Renal cortex interstitium (tissue), 11 donors: ENCODE data around the gene KIF26A. TPM values are rescaled to one million over a fixed set of nuclear protein-coding genes. Genes with fewer than 3 reads are reported as not detected.
A peak's percentile ranks its signal among the peaks of the same experiment; 100 is the strongest.
"Not testable (repeated sequence)": the region's sequence is repeated elsewhere in the genome, so short reads cannot be mapped to it uniquely, and the experiment has no call there.

Experiments
- DNase-seq, 11 donors: peaks; one replicate each; pipeline ENCODE4 v3.0.0-alpha.2; 2013; ENCODE audit warnings: low read depth in 9 of 11, low spot score in 4 of 11; ENCODE audit errors: extremely low read depth in 1 of 11
- polyA plus RNA-seq, 3 donors: library from polyadenylated mRNA; unstranded; fragments of 120-200 nt; gene quantifications; one replicate each; pipeline ENCODE4 v1.2.1, GENCODE V29; 2013; ENCODE audit not compliant: insufficient read length in 3 of 3

Gene KIF26A
- polyA plus RNA-seq, 3 donors, result 6.2 to 14.3 (median 12.8) TPM

DNA sequence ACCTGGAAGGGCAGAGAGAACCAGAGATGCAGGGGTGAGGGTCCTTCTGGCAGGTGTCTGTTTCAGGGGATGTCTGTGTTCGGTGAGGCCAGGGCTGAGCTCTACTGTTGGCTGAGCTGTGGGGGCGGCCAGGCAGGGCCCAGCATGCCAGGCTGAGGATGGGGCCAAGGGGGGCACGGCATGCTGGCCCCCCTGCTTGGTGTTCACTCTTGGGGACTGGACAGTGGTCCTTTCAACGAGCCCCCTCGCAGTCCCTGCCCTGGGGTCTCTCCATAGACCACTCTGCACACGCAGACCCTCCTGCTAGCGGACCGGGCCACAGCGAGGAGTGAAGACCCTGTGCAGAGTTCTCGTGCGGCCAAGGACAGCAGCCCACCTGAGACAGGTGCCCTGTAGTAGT, 56.3 kb downstream of the KIF26A start:
- no peak for DNase-seq

DNA sequence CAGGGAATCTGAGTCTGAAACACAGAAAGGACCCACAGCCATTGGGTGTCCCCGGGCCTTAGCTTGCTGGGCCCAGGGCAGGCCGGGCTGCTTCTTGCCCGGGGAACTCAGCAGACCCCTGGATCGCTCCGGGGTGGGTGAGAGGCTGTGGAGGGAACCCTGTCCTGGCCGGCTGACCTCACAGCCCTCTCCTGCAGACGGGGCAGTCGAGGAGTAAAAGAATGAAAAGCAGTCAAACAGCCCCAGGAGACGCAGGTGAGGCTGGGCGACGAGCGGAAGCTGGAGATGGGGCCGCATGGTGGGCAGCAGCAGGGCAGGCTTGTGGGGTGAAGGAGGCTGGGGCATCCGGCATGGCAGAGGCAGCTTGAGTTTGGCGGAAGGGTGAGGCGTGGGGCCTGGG, 57.0 kb downstream of the KIF26A start:
- DNase-seq, result no peak

DNA sequence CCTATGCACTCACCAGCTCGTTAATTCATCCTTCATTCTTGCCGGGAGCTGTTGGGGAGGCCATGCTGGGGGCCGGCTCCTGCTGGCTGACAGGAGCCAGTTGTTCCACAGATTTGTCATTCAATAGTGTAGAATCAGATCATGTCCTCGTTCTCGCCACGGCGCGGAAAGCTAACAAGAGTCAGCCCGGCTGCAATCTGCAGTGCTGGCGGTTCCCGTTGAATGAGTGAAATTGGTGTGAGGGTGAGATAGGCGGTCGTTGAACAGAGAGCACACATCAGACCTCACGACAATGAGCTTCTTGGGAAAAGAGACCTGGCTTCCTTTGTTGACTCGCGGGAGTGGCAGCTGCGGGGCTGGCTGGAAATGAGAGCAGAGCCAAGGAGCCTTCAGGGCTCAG, 57.5 kb downstream of the KIF26A start:
- no peak for DNase-seq

DNA sequence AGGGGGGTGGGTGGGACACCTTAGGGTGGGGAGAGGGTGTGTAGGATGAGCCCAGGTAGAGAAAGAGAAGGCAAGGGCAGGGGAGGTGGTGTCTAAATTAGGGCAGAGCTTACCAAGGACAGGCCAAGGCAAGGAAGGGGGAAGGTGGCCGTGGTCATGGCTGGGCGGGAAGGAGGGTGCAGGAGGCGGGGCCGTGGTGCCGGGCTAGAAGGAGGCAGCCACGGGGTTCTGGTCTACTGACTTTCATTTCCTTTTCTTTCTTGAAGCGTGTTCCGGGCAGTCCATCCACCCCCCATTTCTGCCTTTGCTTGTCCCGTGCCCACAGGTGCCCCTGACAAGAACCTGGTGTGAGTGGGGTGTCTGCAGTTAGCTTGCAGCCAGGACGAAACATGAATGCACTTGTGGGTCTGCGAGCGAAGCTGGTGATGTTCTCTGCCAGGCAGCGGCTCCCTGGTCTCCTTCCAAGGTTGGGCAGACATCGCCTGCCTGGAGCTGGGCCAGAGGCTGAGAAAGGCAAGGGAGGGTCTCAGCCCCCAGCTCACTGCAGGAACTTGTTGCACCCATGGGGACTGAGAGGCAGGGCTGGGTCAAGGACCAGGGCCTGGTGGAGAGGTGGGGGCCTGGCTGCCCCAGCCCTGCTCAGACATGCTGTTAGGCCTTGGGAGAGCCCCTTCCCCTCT, 58.2 kb downstream of the KIF26A start:
- DNase-seq, result peak in 1 of 11 donors; percentile 33

DNA sequence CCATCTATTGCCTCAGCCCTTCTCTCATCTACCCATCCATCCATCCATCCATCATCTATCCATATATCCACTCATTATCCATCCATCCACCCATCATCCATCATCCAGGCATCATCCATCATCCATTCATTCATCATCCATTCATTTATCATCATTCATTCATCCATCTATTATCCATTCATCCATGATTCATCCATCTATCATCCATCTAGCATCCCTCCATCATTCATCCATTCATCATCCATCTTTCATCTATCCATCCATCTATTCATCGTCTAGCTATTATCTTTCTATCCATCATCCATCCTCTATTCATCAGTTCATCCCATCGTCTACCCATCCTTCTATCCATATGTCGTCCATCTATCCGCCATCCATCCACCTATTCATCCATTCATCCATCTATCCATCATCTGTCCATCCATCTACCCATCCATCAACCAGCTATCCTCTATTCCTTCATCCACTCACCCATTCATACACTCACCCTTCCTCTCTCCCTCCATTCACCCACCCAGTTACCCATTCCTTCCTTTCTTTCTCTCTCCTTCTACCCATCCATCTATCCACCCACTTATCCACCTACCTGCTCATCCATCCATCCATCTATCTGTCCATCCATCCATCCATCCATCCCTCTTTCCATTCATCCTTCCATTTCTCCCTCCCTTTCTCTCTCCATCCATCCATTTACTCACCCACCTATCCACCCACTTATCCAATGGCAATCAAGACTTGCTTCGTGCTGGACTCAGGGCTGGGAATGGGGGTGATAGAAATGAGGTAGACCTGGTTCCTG, 59.3 kb downstream of the KIF26A start:
- no peak for DNase-seq

DNA sequence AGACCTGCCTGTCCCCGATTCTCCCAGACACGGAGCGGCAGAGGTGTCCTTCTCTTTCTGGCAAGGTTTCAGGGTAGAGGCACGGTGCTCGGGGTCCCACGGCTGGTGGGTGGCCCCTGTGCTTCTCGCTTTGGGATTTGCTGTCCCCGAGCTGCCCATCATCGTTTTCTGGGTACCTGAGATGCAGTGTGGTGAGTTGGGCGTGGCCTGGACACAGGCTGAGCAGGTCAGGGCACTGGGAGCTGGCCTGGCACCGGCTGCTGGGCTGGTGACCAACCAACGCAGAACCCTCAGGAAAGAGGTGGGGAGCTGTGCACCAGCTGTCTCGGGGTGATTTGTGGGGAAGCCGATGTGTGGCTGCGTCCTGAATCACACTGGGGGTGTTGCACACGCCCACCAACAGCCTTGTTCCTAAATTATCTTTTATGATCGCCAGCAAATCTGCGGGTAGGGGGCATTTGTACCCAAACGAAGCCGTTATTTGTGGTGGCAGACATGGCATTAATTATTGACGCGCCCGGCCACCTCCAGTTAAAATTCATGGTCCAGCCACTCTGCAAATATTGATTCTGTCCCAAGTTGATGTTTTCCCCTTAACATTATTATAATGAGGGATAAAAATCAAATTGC, 61.0 kb downstream of the KIF26A start:
- no peak for DNase-seq

DNA sequence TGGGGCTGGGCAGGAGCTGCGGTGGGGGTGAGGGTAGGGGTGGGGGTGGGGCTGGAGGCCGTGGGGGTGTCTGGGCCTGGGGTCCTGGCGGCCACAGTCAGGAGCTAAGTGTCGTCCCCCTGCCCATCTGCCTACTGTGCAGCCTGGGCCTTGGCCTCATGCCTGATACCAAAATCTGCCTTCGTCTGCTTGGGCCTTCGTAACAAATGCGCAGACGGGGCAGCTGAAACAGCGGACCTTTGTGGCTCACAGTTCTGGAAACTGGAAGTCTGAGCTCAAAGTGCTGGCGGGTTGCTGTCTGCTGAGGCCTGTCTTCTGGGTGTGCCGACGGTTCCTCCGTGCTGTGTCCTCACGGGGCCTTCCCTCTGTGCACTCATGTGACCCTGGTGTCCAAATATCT, 61.7 kb downstream of the KIF26A start:
- DNase-seq, result no peak

DNA sequence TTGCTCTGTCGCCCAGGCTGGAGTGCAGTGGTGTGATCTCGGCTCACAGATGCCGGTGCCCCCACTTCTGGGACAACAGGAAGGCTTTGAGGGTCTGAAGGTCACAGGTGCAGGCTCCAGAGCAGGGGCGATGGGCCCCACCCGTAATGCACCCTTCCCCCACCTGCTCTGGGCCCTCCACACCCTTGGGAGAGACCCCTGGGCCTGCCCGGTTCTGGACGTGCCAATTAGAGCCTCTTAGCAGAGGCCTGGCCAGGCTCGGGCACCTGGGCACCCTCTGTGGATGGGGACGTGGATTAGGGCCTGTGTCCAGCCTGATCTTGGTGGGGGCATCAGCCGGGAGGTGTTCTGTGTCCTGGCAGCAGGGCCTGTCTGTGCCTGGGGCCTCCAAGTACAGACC, 62.2 kb downstream of the KIF26A start:
- DNase-seq, result no peak

DNA sequence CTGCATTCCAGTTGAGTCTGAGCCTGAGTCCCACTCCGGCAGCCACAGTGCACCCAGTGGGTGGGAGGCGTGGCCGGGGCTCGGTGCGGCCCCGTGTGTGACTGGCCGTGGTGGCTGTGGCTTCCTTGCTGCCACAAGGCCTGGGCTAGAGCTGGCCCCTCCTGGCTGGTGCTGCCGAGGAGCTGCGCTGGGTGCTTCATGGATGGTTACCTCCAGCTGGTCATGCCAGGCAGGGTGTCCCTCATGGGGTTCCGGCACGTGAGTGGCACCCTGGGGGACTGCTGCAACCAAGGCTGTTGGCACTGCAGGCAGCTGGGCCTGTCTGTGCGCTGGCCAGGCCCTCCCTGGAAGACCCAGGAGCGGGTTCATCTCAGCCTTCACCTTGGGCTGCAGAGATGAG, 62.7 kb downstream of the KIF26A start:
- no peak for DNase-seq

DNA sequence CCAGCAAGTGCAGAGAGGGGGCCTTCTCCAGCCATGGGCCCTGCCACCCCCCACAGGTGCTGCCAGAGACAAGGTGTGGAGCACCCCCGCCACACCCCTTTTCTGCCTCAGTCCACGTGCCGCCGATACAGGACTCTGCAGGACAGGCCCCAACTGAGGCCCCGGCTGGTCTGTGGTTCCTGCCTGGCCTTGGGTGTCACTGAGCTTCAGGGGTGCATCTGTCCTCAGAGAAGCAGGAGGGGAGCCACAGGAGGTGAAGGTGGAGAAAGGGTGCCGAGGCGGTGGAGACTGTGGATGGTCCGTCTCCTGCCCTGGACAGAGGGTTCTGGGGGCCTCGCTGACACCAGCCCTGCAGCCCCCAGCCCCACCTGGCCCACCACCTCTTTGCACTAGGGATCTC, 63.1 kb downstream of the KIF26A start:
- DNase-seq, result no peak

DNA sequence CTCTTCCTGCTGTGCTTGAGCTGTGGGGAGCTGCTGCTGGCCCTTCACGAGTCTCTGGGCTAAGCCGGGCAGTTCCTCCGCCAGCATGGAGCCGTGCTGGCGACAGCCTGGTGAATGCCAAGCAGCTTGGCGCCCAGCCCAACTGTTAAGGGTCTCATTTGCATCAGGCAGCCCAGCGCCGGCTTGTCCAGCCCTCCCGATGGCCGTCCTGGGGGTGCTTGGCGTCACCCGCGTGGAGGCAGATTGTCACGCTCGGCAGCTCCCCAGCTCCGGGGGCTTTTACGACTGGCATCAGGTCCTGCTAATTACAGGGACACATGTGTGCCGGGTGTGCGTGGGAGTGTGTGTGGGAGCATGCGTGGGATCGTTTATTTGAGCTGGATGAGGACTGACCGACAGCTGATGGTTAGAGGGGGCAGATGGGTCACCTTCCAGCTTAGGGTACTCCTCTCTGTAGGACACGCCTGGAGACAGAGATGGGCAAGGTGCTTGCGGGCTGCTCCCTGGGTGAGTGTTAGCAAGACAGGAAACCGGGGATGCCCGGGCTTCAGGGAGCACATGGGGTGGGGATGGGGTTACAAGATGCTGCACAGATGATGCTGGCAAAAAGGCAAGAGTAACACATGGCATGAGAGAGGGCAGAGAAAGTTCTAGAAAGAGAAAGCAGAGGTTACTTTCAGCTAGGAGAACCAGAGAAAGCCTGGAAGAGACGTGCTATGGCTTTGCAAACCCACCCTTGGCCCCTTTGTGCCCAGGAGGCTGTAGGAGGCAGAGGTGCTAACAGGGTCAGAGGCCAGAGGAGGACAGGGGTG, 64.1 kb downstream of the KIF26A start:
- DNase-seq, result peak in 3 of 11 donors; percentile 31 to 72 (median 53)

DNA sequence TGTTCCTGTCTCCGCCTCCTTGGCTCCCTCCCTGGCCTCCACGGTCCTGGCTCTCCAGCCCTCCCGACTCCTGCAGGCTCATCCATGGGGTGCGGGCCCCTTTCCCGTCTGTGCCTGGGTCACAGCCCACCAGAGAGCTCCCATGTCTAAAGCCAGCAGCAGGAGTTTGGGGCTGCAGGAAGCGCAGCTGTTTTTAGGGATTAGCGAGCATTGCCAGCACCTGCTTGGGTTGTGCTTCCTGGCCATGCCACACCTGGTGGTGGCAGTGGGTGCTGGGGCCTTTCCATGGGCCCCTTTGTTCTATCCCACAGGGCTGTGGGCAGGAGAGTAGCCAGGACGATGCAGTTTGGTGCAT, 64.7 kb downstream of the KIF26A start:
- DNase-seq, result no peak

DNA sequence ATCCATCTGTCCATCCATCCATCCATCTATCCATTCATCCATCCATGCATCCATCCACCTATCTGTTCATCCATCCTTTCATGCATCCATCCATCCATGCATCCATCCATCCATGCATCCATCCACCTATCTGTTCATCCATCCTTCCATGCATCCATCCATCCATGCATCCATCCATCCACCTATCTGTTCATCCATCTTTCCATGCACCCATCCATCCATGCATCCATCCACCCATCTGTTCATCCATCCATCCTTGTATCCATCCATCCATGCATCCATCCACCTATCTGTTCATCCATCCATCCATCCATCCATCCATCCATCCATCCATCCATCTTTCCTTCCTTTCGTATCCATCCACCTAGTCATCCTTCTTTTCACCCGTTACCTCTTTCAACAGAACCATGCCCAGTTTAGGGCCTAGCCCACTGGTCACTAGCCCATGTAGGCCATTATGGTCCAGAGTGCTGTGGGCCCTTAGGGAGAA, 66.3 kb downstream of the KIF26A start:
- DNase-seq, result no peak

DNA sequence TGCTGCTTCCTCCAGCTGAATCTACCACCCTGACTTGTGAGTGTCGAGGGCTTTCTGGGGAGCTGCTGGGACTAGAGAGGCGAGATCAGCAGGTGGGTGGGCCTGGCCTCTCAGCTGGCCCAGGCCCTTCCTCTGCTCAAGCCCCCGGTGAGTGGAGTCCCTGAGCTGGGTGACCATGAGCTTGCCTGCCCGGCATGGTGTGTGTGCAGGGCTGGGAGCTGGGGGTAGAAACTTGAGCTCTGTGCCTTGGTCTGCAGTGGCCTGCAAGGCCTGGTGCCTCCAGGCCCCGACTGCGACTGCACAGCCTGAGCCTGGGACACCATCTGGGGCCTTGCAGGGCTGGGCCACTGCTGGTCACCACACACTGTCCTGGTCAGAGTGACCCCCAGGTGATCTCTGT, 67.4 kb downstream of the KIF26A start:
- DNase-seq, result no peak

DNA sequence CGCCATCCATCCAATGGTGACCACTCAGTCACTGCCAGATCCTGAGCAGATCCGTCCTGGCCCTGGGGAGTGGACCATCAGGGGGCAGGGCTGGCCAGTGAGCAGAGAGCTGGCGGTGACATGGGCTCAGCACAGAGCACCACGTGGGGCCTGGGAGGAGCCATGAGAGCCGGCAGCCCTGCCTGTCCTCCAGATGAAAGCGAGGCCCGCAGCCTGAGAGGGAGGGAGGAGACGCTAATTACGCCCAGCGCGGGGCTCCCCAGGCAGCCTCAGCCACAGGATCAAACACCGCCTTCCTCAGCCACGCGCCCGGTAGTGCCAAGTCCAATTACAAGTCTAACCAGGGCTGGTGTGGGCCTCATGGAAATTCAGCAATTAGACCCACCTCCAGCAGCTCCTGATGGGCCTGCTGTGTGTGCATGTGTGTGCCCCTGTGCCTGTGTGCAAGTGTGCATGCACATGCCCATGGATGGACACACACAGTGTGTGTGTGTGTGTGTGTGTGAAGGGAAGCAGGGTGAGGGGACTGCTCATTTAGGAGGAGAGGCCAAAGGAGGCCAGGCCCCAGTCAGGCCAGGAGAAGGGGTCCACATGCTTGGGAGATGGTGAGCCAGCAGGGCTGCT, 68.0 kb downstream of the KIF26A start:
- peak in 1 of 11 donors; percentile 46 for DNase-seq

DNA sequence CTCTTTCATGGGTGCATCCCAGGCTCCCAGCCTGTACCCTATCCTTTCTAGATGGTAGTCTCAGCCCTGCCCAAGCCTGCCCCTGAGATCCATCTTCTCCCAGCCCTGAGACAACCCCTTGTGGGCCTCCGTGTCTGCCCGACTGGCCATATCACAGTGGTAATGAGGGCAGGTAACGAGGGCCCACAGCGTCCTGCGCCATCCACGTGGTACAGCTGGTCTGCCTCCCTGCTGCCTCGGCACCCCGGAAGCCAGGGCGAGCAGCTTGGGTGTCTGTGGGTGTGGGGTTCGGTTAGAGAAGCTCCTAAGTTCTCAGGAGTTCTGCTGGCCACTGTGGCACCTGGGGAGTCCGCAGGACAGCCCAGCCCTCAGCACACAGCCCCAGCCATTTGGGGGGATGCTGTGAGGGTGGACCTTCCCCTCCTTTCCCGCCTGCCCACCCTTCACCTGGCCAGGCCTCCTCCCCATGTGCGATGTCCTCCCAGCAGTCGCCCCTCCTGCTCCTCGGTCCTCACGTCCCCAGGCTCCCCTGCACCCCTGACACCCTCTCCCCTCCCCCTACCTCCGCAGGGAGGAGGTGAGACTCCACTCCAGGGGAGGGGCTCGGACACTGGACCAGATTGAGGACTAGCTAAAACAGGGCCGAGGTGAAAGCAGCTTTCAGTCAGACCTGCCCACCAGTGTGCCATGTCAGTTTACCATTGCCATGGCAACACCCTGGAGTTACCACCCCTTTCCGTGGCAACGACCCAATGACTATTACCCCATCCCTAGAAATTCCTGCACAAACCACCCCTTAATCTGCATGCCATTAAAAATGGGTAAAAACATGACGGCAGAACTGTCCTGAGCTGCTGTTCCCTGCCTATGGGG, 69.0 kb downstream of the KIF26A start:
- no peak for DNase-seq

DNA sequence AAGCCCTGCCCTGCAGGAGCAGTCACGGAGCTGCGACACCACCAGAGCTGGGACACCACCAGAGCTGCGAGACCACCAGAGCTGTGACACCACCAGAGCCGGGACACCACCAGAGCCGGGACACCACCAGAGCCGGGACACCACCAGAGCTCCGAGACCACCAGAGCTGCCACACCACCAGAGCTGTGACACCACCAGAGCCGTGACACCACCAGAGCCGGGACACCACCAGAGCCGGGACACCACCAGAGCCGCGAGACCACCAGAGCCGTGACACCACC, 69.6 kb downstream of the KIF26A start:
- not testable (repeated sequence) for DNase-seq

DNA sequence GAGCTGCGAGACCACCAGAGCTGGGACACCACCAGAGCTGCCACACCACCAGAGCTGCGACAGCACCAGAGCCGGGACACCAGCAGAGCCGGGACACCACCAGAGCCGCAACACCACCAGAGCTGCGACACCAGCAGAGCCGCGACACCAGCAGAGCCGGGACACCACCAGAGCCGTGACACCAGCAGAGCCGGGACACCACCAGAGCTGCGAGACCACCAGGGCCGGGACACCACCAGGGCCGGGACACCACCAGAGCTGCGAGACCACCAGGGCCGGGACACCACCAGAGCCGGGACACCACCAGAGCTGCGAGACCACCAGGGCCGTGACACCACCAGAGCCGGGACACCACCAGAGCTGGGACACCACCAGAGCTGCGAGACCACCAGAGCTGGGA, 69.9 kb downstream of the KIF26A start:
- not testable (repeated sequence) for DNase-seq
